Erythroblast (primary cell): ENCODE results near the gene PLCD1.

Source experiments
- GATA1 ChIP-seq: IDR thresholded peaks from 2 replicates; pipeline ENCODE4 v1.6.1; 2011; ENCODE audit warnings: low read depth, mild to moderate bottlenecking, control low read depth, low read length, moderate library complexity
- POLR2A ChIP-seq: IDR thresholded peaks from 2 replicates; pipeline ENCODE4 v1.6.1; 2011; ENCODE audit warnings: mild to moderate bottlenecking, low read length

DNA sequence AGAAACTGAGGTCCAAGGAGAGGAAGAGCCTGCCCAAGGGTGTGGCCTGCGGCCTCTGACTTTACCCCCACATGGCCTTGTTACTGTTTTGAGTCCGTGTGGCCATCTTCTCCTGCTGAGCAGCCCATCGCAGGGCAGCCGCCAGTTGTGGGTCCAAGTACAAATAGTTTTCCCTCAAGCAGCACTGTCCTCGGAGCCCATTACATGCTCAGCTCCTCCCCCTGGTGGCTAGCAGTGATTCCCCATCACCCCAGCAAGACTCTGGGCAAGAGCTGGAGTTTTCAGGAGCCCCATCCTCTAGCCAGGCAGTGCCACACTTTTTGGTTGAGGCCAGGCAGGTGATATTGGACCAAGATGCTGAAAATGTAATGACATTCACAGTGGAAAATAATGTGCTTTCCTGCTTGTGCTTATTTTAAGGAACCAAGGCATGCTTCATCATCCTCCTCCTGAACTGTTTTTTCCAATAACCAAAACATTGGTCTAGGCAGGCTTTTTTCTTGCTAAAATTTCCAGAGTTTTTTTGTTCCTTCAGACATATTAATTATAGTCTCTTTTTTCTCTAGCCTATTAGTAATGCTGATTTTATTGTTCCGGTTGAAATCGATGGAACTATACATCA, 62.1 kb downstream of the PLCD1 start:
- TF ChIP-seq POLR2A: no peak
- TF ChIP-seq GATA1: no peak
